Measurements from ENCODE around the gene TMEM14A. TPM values are rescaled to one million over a fixed set of nuclear protein-coding genes. Genes with fewer than 3 reads are reported as not detected.
A peak's percentile ranks its signal among the peaks of the same experiment; 100 is the strongest.

Gene TMEM14A, protein sequence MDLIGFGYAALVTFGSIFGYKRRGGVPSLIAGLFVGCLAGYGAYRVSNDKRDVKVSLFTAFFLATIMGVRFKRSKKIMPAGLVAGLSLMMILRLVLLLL
- 102 TPM for total RNA-seq

DNA sequence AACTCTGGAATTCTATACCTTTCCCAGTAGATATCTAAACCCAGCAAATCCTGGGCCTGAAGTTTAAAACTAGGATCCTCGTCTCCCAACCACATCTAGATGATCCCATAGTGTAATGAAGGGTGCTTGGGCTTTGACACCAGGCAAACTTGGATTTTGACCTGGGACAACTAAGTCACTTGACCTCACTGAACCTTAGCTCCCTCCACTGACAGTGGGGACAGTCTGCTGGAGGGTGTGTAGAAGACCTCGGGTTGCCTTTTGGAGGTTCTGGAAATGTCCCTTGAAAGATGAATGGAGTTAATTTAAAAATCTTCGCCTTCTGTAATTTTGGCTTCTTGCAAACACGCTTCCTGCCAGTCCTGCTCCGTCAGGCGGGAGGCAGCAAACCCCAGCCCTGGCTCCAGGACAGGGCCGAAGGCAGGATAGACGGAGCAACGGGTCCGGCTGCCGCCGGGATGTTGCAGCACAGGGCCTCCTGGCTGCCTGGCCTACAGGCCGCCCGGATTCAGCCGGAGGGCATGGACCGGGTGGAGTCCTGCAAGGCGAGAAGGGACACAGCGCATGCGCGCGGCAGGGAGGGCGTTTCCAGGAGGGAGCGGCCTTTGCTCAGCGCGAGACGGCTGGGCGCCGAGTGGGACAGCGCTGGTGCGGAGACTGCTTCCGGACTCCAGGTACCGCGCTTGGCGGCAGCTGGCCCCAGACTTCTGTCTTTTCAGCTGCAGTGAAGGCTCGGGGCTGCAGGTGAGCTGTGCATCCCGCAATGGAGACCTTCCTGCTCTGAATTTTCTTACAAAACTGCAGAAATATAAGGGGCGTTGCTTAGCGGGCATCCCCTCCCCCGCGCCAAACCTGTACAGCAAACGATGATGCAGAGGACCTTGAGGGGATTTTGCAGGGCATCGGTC is at the start of gene TMEM14A:
TSS of gene TMEM14A (plus strand) at position 612 of the 908 bp plus-strand sequence. CDS start 5,990 bp downstream, outside the sequence.
- no peak for FAIRE-seq
- DNase-seq (ENCODE audit: low spot score in 2 of 2) = peak; percentile 77 to 88

DNA sequence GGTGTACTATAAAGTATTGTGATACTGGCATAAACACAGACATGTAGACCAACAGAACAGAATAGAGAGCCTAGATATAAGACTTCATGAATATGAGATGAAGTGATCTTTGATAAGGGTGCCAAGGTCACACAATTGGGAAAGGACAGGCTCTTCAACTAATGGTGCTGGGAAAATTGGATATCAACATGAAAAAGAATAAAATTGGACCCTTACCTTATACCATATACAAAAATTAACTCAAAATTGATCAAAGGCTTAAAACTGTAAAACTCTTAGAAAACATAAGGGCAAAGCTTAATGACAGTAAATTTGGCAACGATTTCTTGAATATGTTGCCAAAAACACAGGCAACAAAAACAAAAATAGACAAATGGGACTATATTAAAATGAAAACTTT is 49.3 kb upstream of the TMEM14A start:
- DNase-seq (ENCODE audit: low spot score in 2 of 2) (no peak), FAIRE-seq (no peak)

DNA sequence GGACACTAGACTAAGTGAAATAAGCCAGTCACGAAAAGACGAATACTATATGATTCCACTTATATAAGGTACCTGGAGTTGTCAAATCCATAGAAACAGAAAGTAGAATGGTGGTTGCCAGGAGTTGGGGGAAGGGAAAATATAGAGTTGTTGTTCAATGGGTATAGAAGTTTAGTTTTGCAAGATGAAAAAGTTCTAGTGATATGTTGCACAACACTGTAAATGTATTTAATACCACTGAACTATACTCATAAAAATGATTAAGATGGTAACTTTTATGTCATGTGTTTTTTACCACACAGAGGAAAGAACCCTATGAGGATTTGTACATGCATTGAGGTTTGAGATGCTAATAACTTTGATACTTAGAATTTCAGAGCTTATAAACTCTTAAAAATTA is 48.1 kb upstream of the TMEM14A start:
- DNase-seq (ENCODE audit: low spot score in 2 of 2) = no peak
- no peak for FAIRE-seq

DNA sequence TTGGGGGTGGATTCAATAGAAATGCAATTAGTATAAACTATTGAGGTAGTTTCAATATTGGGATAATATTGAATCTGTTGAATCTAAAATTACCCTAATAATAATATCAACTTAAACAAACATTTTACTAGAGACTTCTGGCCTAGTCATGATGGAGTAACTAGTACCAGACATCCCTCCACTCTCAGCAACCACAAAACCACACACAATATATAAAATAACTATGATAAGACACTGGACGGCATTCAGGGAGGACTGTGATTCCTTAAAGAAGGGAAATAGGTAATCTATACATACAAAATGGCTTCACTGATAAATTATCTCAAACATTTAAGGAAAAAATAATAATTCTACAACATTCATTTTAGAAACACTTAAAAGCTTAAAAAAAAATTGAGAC is 38.9 kb upstream of the TMEM14A start:
- FAIRE-seq (no peak), DNase-seq (ENCODE audit: low spot score in 2 of 2) (no peak)

DNA sequence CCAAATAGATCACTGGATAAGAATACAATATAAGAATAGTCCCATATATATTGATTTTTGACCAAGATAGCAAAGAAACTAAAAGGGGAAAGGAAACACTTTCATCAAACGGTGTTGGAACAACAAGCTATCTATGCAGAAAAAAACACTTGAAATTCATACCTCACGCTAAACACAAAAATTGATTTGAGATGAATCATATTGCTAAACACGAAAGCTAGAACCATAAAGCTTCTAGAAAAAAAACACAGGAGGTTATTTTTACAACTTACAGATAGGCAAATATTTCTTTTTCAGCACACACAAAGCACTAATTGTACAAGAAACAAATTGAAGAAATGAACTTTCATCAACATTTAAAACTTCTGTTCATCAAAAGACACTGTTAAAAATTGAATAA is 36.7 kb upstream of the TMEM14A start:
- DNase-seq (ENCODE audit: low spot score in 2 of 2) (no peak), FAIRE-seq (no peak)

DNA sequence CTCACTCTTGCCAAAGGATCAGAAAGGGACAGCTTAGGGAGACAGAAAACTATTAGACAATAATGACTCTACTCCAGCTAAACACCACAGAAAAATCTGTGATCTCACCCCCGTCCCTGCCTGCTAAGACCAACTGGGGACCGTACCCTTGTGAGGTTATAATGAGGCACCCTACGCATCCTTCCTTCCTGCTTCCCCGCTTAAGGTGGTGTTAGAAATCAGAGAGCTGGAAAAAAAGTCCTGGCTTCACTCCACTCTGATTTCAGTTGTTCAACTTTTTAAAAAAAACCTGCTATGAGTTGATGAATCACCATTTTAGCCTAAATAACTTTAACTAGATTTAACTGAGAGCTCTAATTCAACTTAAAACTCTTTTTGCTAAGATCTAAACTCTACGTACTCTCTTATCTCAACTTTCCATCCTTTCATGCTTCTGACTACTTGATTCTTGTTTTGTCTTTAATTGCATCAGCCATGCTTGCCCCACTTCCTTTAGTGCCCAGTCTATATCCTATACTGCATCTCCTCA is 35.8 kb upstream of the TMEM14A start:
- no peak for FAIRE-seq
- no peak for DNase-seq (ENCODE audit: low spot score in 2 of 2)

DNA sequence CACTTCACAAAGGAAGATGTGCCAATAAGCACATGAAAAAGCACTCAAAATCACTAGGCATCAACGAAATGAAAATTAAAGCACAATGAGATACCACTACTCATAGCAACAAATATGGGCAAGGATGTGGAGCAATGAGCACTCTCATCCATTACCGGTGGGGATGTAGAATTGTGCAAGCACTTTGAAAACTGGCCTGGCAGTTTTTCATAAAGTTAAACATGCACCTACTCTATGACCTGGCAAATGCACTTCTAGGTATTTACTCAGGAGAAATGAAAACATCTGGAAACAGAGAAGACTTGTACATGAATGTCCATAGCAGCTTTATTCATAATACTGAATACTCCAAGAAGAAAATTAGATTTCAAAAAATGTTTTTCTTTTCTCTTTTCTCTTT is 34.1 kb upstream of the TMEM14A start:
- no peak for DNase-seq (ENCODE audit: low spot score in 2 of 2)

DNA sequence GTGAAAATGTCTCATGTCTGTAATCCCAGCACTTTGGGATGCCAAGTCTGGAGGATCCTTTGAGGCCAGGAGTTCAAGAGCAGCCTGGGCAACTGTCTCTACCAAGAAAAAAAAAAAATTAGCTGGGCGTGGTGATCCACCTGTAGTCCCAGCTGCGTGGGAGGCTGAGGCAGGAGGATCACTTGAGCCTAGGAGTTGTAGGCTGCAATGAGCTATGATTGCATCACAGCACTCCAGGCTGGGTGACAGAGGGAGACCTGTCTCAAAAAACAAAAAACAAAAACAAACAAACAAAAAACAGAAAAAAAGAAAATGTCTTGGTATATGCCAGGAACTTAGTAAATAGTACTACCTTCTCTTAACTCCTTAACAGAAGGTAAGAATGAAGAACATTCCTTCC is 31.4 kb upstream of the TMEM14A start:
- no peak for DNase-seq (ENCODE audit: low spot score in 2 of 2)
- FAIRE-seq = no peak

More for the DNA sequence above, 34.1 kb upstream of the TMEM14A start:
- no peak for FAIRE-seq

DNA sequence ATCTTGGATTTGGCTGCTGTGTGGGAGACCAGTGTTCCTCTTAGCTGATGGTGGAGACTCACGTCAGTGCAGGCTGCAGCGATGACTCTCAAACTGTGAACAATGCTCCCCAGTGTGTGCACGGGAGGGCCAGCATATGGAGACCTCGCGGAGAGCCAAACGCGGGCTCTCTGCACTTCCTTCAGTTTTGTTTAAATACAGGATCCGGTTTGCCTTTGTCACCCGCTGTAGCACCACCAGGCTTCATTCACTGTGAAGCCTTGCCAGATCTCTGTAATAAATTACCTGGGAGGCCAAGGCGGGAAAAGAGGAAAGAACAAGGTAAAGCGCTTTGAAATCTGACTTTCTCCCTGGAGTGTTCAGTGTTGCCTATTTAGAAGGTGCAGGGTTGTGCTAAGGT is 30.7 kb upstream of the TMEM14A start:
- DNase-seq (ENCODE audit: low spot score in 2 of 2) (peak in 1 of 2 donors; percentile 30), FAIRE-seq (no peak)

DNA sequence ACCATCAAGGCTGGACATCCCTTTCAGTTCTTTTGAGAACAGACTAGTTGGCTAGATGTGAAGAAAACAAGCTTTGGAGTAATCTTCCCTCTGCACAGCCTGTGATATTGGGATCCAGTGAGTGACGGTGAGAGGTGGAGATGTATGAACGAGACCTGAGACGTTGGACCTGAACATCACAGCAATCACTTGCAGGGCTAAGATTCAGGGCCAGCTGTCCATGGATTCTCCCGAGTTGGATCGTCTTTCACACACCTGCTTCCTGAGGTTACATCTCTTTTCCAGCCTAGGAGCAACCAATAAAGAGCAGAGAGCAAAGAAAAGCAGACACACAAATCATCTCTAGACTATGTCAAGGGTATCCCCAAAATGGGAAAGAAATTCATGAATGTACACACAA is 30.0 kb upstream of the TMEM14A start:
- DNase-seq (ENCODE audit: low spot score in 2 of 2) (no peak), FAIRE-seq (no peak)

DNA sequence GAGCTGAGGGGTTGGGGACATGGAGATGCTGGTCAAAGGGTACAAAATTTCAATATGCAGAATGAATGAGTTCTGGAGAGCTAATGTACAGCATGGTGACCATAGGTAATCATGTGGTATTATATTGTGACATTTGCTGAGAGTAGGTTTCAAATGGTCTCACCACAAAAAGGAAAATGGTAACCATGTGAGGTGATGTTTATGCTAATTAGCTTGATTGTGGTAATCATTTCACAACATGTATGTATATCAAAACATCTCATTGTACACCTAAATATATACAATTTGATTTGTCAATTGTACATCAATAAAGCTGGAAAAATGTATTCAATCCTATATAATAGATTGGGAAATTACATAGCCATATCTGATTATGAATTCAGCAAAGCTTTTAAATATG is 29.5 kb upstream of the TMEM14A start:
- DNase-seq (ENCODE audit: low spot score in 2 of 2) = no peak
- no peak for FAIRE-seq

DNA sequence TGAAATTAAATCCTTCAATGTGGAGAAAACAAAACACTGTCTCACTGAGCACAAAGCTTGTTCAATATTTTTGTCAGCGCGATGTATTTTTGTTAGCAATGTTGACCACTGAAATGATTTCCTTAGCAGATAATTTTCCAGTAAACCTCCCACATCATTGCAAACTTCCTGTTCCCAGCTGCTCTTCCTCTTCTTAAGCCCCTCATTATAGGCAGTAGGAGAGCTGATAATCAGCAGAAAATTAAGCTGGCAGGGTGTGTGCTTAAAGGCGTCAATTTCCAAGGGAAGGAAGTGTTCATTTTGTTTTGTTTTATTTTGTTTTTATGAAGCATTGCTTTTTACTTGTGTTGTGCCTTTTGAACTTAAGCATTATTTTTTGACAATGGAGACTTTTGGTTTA is 29.1 kb upstream of the TMEM14A start:
- no peak for FAIRE-seq
- DNase-seq (ENCODE audit: low spot score in 2 of 2) = no peak

DNA sequence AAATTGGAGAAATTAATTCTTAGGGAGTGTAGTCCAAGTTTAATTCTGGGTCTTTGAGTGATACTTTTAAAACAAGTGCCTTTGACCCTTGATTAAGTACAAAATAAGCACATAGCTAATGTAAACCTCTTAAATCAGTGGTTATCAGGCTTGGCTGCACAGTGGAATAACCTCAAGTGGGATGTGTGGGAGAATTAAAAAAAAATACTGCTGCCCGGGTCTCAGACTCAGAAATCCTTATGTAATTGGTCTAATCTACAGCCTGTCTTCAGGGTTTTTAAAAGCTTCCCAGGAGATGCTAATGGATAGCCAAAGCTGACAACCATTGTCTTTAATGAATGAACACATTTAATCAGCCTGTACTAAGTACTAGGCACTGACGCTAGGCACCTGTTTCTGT is 28.5 kb upstream of the TMEM14A start:
- DNase-seq (ENCODE audit: low spot score in 2 of 2) (no peak), FAIRE-seq (no peak)

DNA sequence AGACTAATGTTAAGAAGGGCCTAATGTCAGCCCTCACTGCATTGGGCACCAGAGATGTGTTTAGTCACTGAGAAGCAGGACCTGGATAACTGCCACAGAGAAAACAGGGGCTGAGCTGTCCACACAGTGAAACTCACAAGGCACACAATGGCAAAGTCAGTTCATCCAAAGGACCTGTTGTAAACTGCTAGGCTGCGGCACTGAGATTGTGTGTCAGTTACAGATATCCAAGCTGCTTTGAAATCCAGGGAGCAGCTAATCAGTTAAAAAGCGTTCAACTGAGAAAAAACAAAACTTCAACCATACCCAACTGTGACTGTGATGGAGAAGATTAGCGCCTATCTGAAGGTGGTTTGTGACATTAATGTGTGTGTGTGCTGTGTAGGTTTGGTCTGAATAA is 27.8 kb upstream of the TMEM14A start:
- no peak for DNase-seq (ENCODE audit: low spot score in 2 of 2)
- FAIRE-seq = no peak

DNA sequence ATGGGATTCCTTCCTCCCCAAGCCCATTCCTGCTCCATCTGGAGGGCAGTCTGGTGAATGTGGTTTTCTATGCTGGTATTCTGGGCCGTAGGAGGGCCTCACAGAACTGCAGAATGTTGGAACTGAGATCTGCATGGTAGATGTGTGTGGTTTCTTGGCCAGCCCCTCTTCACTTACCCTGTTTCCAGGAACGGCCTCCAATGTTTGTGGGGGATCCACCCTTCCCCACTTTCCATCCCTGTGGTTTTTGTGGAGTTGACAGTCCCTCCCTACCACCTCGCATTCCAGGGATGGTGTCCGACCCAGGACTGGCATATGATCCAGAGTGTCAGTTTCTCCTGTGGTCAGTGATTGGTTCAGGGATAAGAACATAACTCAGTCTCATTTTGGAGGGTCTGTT is 26.7 kb upstream of the TMEM14A start:
- DNase-seq (ENCODE audit: low spot score in 2 of 2) = no peak
- no peak for FAIRE-seq

DNA sequence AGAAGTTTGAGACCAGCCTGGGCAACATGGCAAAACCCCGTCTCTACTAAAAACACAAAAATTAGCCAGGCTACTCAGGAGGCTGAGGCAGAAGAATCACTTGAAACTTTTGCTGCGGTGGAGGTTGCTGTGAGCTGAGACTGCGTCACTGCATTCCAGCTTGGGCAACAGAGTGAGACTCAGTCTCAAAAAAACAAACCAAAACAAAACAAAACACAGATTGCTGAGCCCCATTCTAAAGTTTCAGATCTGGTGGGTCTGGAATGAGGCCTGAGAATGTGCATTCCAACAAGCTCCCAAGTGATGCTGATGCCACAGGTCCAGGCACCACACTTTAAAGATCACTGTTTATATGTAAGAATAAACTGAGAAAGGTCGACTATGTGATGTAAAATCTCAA is 24.9 kb upstream of the TMEM14A start:
- FAIRE-seq = no peak
- no peak for DNase-seq (ENCODE audit: low spot score in 2 of 2)

DNA sequence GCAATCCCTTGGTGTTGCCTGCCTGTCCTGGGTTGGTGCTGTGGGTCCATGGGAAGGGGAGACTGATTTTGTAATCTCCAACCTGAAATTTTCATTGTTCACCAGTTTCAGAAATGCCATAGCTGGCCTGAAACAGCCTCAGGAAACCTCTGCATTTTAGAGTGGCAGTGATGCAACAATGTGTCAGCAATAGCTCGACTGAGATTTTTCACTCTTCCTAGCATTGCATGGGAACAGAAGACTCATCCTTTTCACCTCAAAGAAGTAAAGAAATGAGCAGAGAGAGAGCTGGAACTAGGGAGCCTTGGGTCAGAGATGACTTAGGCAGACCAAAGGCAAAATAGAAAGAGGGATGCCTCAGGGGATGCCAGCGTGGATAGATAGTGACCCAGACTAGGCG is 23.7 kb upstream of the TMEM14A start:
- DNase-seq (ENCODE audit: low spot score in 2 of 2) (no peak), FAIRE-seq (no peak)

DNA sequence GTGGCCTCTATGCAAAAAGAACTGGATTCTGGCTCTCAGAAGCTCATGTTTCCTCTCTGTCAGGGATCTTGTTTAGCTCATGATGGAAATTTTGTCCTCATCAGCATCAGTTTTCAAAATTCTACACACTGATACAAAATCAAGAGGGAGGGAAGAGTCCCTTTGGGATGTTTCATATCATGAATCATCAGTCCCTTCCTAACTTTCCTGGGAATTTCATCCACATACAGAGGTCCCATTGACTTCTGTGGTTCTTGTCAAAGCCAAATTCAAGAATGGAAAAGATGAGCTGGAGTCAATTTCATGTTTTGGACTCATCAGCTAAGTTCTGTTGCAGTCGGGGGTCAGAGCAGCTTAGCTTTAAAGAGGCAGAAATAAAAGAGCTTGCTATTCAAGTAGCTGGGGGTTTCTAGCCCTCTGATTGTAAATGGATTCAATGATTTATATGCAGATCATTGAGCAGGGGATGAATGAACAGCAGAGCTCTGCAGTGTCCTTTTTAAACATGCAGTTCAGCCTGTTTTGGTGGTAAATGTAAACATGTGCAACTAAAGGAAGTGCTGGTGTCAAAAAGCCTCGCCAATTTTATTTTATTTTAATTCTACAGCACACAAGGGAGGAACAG is 21.3 kb upstream of the TMEM14A start:
- FAIRE-seq = no peak
- DNase-seq (ENCODE audit: low spot score in 2 of 2) = no peak

DNA sequence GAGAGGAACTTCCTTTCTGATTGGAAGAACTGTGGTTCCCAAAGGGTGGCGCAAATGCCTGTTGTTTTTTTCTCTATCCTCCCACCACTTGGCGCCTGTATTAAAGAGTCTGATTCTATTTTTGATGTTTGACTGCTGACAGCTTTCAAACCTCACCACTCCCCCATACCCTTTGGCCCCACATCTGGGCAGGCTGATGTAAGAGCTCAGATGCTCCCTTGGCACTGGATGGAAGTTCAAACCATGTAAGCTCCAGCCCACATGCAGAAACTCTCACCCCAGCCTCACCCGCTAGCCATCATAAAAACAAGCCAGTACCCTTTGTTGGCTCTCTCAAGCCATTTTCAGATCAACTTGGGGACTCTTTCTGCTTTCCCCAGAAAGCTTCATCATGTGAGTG is 20.0 kb upstream of the TMEM14A start:
- no peak for FAIRE-seq

DNA sequence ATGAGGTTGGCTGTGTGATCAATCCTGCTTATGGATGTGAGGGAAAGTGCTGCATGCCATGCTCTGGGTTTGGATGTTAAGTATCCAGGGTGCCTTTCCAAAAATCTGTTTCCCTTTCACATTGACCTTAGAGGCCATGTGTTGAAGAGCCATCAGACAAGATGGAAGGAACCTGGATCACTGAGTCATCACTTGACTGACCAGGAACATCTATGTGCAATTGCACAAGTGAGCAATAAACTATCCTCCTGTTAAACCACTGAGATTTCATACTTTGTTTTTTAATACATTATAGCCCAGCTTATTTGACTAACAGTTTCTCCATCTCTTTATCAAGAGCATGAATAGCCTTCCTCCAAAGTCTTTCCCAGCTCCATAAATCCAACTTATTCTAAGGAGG is 17.8 kb upstream of the TMEM14A start:
- no peak for DNase-seq (ENCODE audit: low spot score in 2 of 2)
- no peak for FAIRE-seq

More for the DNA sequence above, 20.0 kb upstream of the TMEM14A start:
- DNase-seq (ENCODE audit: low spot score in 2 of 2) = no peak

DNA sequence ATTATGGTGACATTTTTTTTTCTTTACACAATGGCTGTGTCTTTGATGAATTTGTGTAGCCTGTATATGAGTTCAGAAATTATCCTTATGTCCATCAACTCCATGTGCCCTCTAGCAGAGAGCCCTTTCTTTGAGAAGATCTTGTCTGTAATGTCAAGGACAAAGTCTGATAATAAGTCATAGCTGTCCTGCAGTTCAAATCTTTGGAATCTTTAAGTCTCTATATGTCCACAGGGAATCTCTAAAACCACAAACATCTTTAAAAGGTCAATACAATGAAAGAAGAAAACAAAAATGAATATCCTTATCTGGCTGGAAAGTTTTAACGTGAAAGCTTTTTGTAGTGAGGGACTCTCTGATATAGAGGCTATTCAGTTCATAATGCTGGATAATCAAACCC is 16.9 kb upstream of the TMEM14A start:
- DNase-seq (ENCODE audit: low spot score in 2 of 2) (no peak), FAIRE-seq (no peak)

DNA sequence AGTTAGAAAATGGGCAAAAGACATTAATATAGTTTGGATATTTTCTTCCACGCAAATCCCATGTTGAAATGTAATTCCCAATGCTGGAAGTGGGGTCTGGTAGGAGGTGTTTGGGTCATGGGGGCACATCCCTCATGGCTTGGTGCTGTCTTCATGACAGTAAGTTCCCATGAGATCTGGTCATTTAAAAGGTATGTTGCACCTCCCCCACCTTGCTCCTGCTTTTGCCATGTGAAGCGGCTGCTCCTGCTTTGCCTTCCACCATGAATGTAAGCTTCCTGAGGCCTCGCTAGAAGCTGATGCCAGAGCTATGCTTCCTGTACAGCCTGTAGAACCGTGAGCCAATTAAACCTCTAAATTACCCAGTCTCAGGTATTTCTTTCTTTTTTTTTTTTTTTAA is 16.3 kb upstream of the TMEM14A start:
- DNase-seq (ENCODE audit: low spot score in 2 of 2) (no peak), FAIRE-seq (no peak)
